Fibroblast of lung (primary cell): ENCODE measurements around the gene CNN2.

ENCODE experiments used
- EZH2 ChIP-seq: IDR thresholded peaks from 2 replicates; pipeline ENCODE4 v1.5.1; 2012; ENCODE audit warnings: low read length, control low read depth, mild to moderate bottlenecking; ENCODE audit errors: missing control alignments
- TF ChIP-seq, protein P1 (sequence below), 2 donors: IDR thresholded peaks in 1 of 2; conservative IDR thresholded peaks in 1 of 2; 1 replicate in 1 of 2; 2 replicates in 1 of 2; pipeline ENCODE4 v1.5.1; 2011 to 2012; ENCODE audit warnings: low read length in 2 of 2, control low read depth in 1 of 2, inconsistent platforms in 1 of 2, low read depth in 1 of 2, mild to moderate bottlenecking in 1 of 2

DNA sequence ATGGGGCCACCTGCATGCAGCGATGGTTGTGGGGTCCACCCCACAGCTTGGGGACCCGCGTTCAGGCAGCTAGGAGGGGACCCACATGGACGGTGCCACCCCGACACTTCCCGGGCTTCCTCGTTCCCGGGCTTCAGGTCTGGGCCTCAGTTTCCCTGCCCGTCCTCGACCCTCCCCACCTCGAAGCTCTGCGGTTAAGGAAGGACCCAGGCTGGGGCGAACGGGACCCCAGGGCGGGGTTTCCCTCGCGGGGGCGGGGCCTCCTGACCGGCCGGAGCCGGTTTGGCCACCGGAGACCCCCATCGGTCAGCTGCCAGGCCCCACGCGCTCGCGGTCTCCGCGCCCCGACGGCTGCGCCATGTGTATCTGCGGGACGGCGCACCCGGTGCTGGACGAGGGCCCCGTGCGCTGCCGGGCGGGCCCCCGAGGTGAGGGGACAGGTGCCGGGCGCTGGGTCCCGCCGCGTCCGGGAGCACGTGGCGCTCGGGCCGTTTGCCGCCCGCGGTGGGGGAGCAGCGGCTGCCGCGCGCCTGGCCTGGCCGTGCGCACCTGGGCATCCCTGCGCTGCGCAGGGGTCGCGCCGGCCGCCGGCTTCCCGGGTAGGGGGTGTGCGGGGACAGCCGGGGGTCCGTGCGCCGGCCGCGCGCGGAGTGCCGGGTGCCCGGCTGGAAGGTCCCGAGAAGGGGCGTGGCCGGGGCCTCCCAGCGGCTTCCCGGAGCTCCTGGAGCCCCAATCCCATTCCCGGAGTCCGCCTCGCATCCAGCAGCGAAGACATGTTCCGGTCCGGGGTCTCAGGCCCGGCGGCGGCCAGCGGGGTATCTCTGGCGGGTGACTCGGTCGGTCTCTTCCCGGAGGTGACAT, 44.8 kb downstream of the CNN2 start:
- TF ChIP-seq, protein P1, sequence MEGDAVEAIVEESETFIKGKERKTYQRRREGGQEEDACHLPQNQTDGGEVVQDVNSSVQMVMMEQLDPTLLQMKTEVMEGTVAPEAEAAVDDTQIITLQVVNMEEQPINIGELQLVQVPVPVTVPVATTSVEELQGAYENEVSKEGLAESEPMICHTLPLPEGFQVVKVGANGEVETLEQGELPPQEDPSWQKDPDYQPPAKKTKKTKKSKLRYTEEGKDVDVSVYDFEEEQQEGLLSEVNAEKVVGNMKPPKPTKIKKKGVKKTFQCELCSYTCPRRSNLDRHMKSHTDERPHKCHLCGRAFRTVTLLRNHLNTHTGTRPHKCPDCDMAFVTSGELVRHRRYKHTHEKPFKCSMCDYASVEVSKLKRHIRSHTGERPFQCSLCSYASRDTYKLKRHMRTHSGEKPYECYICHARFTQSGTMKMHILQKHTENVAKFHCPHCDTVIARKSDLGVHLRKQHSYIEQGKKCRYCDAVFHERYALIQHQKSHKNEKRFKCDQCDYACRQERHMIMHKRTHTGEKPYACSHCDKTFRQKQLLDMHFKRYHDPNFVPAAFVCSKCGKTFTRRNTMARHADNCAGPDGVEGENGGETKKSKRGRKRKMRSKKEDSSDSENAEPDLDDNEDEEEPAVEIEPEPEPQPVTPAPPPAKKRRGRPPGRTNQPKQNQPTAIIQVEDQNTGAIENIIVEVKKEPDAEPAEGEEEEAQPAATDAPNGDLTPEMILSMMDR (conservative IDR thresholded peaks at IDR 0.05 in 1 of 2, IDR thresholded peaks at IDR 0.05 in 1 of 2; ENCODE audit: low read depth in 1 of 2, low read length in 2 of 2) = no peak
- TF ChIP-seq EZH2 = peak; percentile 47
